Ishikawa (cell line): ENCODE results near the gene TLE6.

Experiments used
- CEBPB ChIP-seq: IDR thresholded peaks from 2 replicates; pipeline ENCODE4 v1.6.1; 2012
- CREB1 ChIP-seq: IDR thresholded peaks from 2 replicates; pipeline ENCODE4 v1.6.1; 2012; ENCODE audit warnings: low read depth
- EGR1 ChIP-seq: IDR thresholded peaks from 2 replicates; pipeline ENCODE4 v1.6.1; 2012
- EP300 ChIP-seq: IDR thresholded peaks from 2 replicates; pipeline ENCODE4 v1.6.1; 2012; ENCODE audit warnings: borderline replicate concordance
- NFIC ChIP-seq: IDR thresholded peaks from 2 replicates; pipeline ENCODE4 v1.6.1; 2012
- RAD21 ChIP-seq: IDR thresholded peaks from 2 replicates; pipeline ENCODE4 v1.6.1; 2012; ENCODE audit warnings: low read depth
- TAF1 ChIP-seq: IDR thresholded peaks from 2 replicates; pipeline ENCODE4 v1.6.1; 2012; ENCODE audit warnings: low read depth, mild to moderate bottlenecking

DNA sequence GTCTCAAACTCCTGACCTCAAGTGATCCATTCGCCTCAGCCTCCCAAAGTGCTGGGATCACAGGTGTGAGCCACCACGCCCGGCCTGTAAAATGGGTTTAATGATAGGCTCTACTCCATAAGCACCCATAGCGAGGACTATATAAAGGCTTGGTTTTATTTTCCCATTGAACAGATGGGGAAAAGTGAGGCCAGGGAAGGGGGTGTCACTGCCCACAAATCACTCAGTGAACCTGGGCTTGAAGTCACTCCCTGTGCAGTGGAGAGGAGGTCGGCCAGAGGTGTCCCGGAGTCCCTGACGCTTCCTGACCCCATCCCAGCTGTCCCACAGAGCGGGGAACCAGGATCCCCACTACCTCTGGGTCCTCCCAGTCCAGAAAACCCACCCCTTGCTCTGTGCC, 36.8 kb downstream of the TLE6 start:
- TF ChIP-seq TAF1 (no peak), EP300 (no peak), CREB1 (no peak), NFIC (no peak), RAD21 (no peak), CEBPB (no peak), EGR1 (no peak)
